ENCODE data around the gene ZNF430.
"Not testable (repeated sequence)": the region's sequence is repeated elsewhere in the genome, so short reads cannot be mapped to it uniquely, and the experiment has no call there.

Gene ZNF430

GRCh38 chr19:21020298-21021227 is at the start of gene ZNF430:
Gene ZNF430 (plus strand): TSS chr19:21020657. CDS start chr19:21020801, 144 bp downstream.
- DNase-seq (ENCODE audit: low spot score): peak; percentile 93

- not testable (repeated sequence) for DNase-seq (ENCODE audit: low spot score)
Measured at GRCh38 chr19:20992788-20993187, 27.7 kb upstream of the ZNF430 start.

- DNase-seq (ENCODE audit: low spot score): no peak
Measured at GRCh38 chr19:20999731-21000352, 20.6 kb upstream of the ZNF430 start.

GRCh38 chr19:21021238-21021637 is 781 bp downstream of the ZNF430 start:
- not testable (repeated sequence) for DNase-seq (ENCODE audit: low spot score)

GRCh38 chr19:21022996-21023395 is 2.5 kb downstream of the ZNF430 start:
- DNase-seq (ENCODE audit: low spot score): peak; percentile 63

- DNase-seq (ENCODE audit: low spot score): peak; percentile 28
Measured at GRCh38 chr19:21023901-21024300, 3.4 kb downstream of the ZNF430 start.

- DNase-seq (ENCODE audit: low spot score): no peak
Measured at GRCh38 chr19:21028969-21029268, 8.5 kb downstream of the ZNF430 start.

- DNase-seq (ENCODE audit: low spot score): no peak
Measured at GRCh38 chr19:21045028-21045427, 24.6 kb downstream of the ZNF430 start.

- no peak for DNase-seq (ENCODE audit: low spot score)
Measured at GRCh38 chr19:21046489-21046888, 26.0 kb downstream of the ZNF430 start.

GRCh38 chr19:21047716-21048115 is 27.3 kb downstream of the ZNF430 start:
- DNase-seq (ENCODE audit: low spot score): no peak

- DNase-seq (ENCODE audit: low spot score): no peak
Measured at GRCh38 chr19:21052902-21053301, 32.4 kb downstream of the ZNF430 start.

- DNase-seq (ENCODE audit: low spot score): no peak
Measured at GRCh38 chr19:21065336-21065735, 44.9 kb downstream of the ZNF430 start.

- DNase-seq (ENCODE audit: low spot score): peak; percentile 93
Measured at GRCh38 chr19:21082011-21082975, 61.8 kb downstream of the ZNF430 start, which contains the start of gene ZNF714. Gene ZNF714 (plus strand): TSS chr19:21082203. CDS start chr19:21098269, 16,066 bp downstream.

GRCh38 chr19:21084343-21084742 is 63.9 kb downstream of the ZNF430 start:
- no peak for DNase-seq (ENCODE audit: low spot score)

GRCh38 chr19:21087871-21088270 is 67.4 kb downstream of the ZNF430 start:
- DNase-seq (ENCODE audit: low spot score): no peak

- no peak for DNase-seq (ENCODE audit: low spot score)
Measured at GRCh38 chr19:21092109-21092508, 71.7 kb downstream of the ZNF430 start.

GRCh38 chr19:21094347-21095025 is 74.0 kb downstream of the ZNF430 start:
- no peak for DNase-seq (ENCODE audit: low spot score)

GRCh38 chr19:21098291-21098690 is 77.8 kb downstream of the ZNF430 start:
- DNase-seq (ENCODE audit: low spot score): no peak

- DNase-seq (ENCODE audit: low spot score): no peak
Measured at GRCh38 chr19:21101521-21102242, 81.2 kb downstream of the ZNF430 start.

GRCh38 chr19:21109116-21109515 is 88.7 kb downstream of the ZNF430 start:
- DNase-seq (ENCODE audit: low spot score): no peak

Data from LoVo (cell line).